Stimulated activated CD4-positive, alpha-beta T cell treated with anti-CD3 and anti-CD28 coated beads, Interleukin-12 subunit alpha, Interleukin-12 subunit beta, amount 100 ng/mL, for 4 hours (primary cell): ENCODE data around the gene OTOA.
"Not testable (repeated sequence)": the region's sequence is repeated elsewhere in the genome, so short reads cannot be mapped to it uniquely, and the experiment has no call there.

Experiments used
- DNase-seq: peaks from one replicate; pipeline ENCODE4 v3.0.0-alpha.2; 2020

OTOA gene

GRCh38 chr16:21727344-21727743 is 63.6 kb downstream of the OTOA start:
- DNase-seq, result no peak

- DNase-seq, result not testable (repeated sequence)
These were observed 67.5 kb downstream of the OTOA start for GRCh38 chr16:21731233-21731632.

GRCh38 chr16:21740637-21741036 is 76.9 kb downstream of the OTOA start:
- DNase-seq, result not testable (repeated sequence)

- not testable (repeated sequence) for DNase-seq
These were observed 92.7 kb downstream of the OTOA start for GRCh38 chr16:21756192-21757079.

GRCh38 chr16:21757080-21757671 is 93.4 kb downstream of the OTOA start:
- not testable (repeated sequence) for DNase-seq

- not testable (repeated sequence) for DNase-seq
These were observed 104.5 kb downstream of the OTOA start for GRCh38 chr16:21768280-21768679.

GRCh38 chr16:21768810-21769209 is 105.0 kb downstream of the OTOA start:
- DNase-seq, result not testable (repeated sequence)

- DNase-seq, result not testable (repeated sequence)
These were observed 105.5 kb downstream of the OTOA start for GRCh38 chr16:21769284-21769683.

GRCh38 chr16:21770584-21770983 is 106.8 kb downstream of the OTOA start:
- DNase-seq, result not testable (repeated sequence)

- not testable (repeated sequence) for DNase-seq
These were observed 108.9 kb downstream of the OTOA start for GRCh38 chr16:21772547-21773206.

- DNase-seq, result not testable (repeated sequence)
These were observed 109.4 kb downstream of the OTOA start for GRCh38 chr16:21773207-21773553.

- DNase-seq, result not testable (repeated sequence)
These were observed 116.8 kb downstream of the OTOA start for GRCh38 chr16:21780525-21780924.

- DNase-seq, result not testable (repeated sequence)
These were observed 126.7 kb downstream of the OTOA start for GRCh38 chr16:21790506-21790905.

GRCh38 chr16:21793310-21793709 is 129.5 kb downstream of the OTOA start:
- not testable (repeated sequence) for DNase-seq

GRCh38 chr16:21798601-21799000 is 134.8 kb downstream of the OTOA start:
- not testable (repeated sequence) for DNase-seq

- peak; percentile 8 for DNase-seq
These were observed 138.0 kb downstream of the OTOA start for GRCh38 chr16:21801538-21802374.

GRCh38 chr16:21802375-21802663 is 138.6 kb downstream of the OTOA start:
- DNase-seq, result not testable (repeated sequence)
